HG03097 (cell line): Measurements from ENCODE around the gene STX16.

Experiments used
- ATAC-seq: cut with Tn5 transposase; IDR thresholded peaks from one replicate; pipeline ENCODE4 v1.9.1; 2021; ENCODE audit not compliant: unreplicated experiment, low FRiP score

The STX16 gene

GRCh38 chr20:58618351-58619076 is 32.6 kb upstream of the STX16 start:
- no peak for ATAC-seq

GRCh38 chr20:58619077-58619863 is 31.8 kb upstream of the STX16 start:
- ATAC-seq: no peak

- no peak for ATAC-seq
Observed at GRCh38 chr20:58619864-58620431, 31.1 kb upstream of the STX16 start.

GRCh38 chr20:58621906-58622548 is 29.1 kb upstream of the STX16 start:
- ATAC-seq: no peak

- ATAC-seq: no peak
Observed at GRCh38 chr20:58622671-58623578, 28.2 kb upstream of the STX16 start.

GRCh38 chr20:58623579-58624473 is 27.3 kb upstream of the STX16 start:
- no peak for ATAC-seq

GRCh38 chr20:58624687-58625086 is 26.4 kb upstream of the STX16 start:
- no peak for ATAC-seq

GRCh38 chr20:58625585-58625984 is 25.5 kb upstream of the STX16 start:
- no peak for ATAC-seq

GRCh38 chr20:58626051-58626450 is 25.0 kb upstream of the STX16 start:
- no peak for ATAC-seq

GRCh38 chr20:58627212-58628072 is 23.6 kb upstream of the STX16 start:
- no peak for ATAC-seq

- ATAC-seq: no peak
Observed at GRCh38 chr20:58628491-58629214, 22.4 kb upstream of the STX16 start.

GRCh38 chr20:58629215-58629580 is 21.9 kb upstream of the STX16 start:
- no peak for ATAC-seq

GRCh38 chr20:58630063-58630462 is 21.0 kb upstream of the STX16 start:
- no peak for ATAC-seq

- ATAC-seq: no peak
Observed at GRCh38 chr20:58633161-58634053, 17.7 kb upstream of the STX16 start.

GRCh38 chr20:58634059-58634458 is 17.0 kb upstream of the STX16 start:
- no peak for ATAC-seq

GRCh38 chr20:58634521-58635278 is 16.4 kb upstream of the STX16 start:
- ATAC-seq: no peak
